Dendritic cell treated with granulocyte-macrophage colony-stimulating factor and Interleukin-4, amounts not matched to agents 40 ng/mL and 50 ng/mL, for 4 days (primary cell): ENCODE measurements around the gene ULBP1.
"Not testable (repeated sequence)": the region's sequence is repeated elsewhere in the genome, so short reads cannot be mapped to it uniquely, and the experiment has no call there.

Experiments used
- H3K27ac Mint-ChIP-seq: one replicate; pipeline ENCODE4 v1.8.0; 2022; ENCODE audit warnings: mild to moderate bottlenecking, mixed read lengths
- H3K27me3 Mint-ChIP-seq: one replicate; pipeline ENCODE4 v1.8.0; 2022; ENCODE audit warnings: mild to moderate bottlenecking, mixed read lengths
- H3K36me3 Mint-ChIP-seq: one replicate; pipeline ENCODE4 v1.8.0; 2022; ENCODE audit warnings: low read depth, mixed read lengths
- H3K4me1 Mint-ChIP-seq: one replicate; pipeline ENCODE4 v1.8.0; 2022; ENCODE audit warnings: low read depth, mixed read lengths
- H3K4me3 Mint-ChIP-seq: one replicate; pipeline ENCODE4 v1.8.0; 2022; ENCODE audit warnings: mild to moderate bottlenecking, moderate library complexity, mixed read lengths
- H3K9me3 Mint-ChIP-seq: one replicate; pipeline ENCODE4 v1.8.0; 2022; ENCODE audit warnings: mixed read lengths
- intact Hi-C: fragments of 100-400 bp; cut with micrococcal nuclease; formaldehyde crosslinking; loops from one replicate; pipeline ENCODE4 v1.15.0; 2022

ULBP1 gene

DNA sequence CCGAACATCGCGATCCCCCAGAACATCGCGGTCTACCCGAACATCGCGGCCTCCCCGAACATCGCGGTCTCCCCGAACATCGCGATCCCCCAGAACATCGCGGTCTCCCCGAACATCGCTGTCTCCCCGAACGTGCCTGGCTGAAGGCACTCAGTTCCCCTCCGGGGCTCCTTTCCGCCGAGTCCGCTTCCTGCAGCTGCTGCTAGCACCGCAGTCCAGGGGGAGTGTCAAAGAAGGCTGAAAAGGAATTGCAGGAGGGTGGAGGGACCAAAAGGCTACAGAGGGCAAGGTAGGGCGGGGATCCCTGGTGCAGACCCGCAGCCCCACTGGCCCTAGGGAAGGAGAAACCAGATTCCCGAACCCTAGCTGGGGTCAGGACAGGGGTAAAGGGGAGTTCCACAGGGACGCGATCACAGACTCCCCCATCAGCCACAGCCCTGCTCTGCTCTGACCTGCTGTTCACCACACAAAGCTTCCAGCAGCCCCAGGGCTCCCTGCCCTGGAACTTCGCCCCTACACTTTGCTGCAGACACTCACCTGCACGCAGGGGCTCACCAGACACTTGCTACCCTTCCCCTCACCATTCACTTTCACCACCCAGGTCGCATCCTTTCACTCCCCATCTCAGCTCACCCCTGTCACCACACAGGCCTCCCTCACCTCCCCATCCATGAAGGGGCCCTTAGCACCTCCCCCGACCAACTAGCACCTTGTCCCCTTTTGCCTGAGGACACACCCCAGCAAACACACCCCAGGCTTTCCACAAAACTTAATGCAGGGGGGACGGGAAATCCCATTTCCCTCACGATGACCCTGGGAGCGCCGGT, 1.7 kb downstream of the ULBP1 start:
- Mint-ChIP-seq H3K9me3 (no peaks in the 10 kb centered on the region), H3K4me3 (peak overlapping the region; percentile 76), H3K36me3 (no peaks in the 10 kb centered on the region), H3K27ac (peak overlapping the region; percentile 82), H3K27me3 (peaks cover 85% of the 10 kb centered on the region), H3K4me1 (peaks cover 34% of the 10 kb centered on the region)
- intact Hi-C loops, result loop anchor here (2.0 kb wide), 1 partner anchor 39 kb away; no protein-coding TSS in a partner anchor

DNA sequence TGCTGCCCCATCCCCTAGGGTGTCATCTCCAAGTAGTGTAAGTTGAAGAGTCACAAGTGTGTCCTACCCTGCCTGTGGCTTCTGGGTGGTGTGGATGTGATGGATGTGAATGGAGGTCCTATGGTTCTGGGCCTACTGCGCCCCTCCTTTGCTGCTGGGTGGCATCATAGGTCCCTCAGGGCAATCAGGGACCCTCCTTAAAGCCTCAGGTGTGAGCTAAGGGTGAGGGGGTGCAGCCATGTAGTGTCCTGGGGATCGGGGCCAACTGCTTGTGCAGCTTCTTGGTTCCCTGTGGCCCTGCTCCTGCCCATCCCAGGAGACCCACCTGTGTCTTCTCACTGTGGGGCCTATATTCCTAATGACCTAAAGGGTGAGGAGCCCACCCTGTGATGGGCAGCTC, 2.6 kb downstream of the ULBP1 start:
- H3K27ac Mint-ChIP-seq, H3K9me3 Mint-ChIP-seq, intact Hi-C loops, H3K4me3 Mint-ChIP-seq, H3K36me3 Mint-ChIP-seq: not testable (repeated sequence)
- H3K4me1 Mint-ChIP-seq, result peaks cover 34% of the 10 kb centered on the region
- peaks cover 85% of the 10 kb centered on the region for H3K27me3 Mint-ChIP-seq

DNA sequence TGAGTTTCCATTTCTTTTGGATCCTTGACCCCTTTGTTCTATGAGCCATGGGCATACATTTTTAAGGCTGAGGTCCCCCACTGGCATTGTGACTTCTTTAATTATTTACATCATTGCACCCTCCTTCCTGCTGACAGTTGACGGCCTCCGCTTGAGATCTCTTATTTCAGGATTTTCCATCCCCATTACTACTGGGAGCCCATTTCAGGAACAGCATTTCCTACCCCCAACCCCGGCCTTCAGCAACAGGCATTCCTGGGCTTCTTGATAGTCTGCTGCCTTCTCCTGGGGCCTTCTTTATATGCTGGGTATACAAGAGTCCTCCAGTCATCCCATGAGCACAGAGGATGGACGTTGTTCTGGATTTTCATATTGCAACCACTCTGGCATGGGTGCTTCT, 3.8 kb downstream of the ULBP1 start:
- Mint-ChIP-seq H3K36me3 (no peaks in the 10 kb centered on the region), H3K27ac (no peak overlapping the region), H3K4me3 (no peak overlapping the region), H3K9me3 (no peaks in the 10 kb centered on the region), H3K4me1 (peaks cover 34% of the 10 kb centered on the region), H3K27me3 (peaks cover 80% of the 10 kb centered on the region)
- intact Hi-C loops, result no loop called here

DNA sequence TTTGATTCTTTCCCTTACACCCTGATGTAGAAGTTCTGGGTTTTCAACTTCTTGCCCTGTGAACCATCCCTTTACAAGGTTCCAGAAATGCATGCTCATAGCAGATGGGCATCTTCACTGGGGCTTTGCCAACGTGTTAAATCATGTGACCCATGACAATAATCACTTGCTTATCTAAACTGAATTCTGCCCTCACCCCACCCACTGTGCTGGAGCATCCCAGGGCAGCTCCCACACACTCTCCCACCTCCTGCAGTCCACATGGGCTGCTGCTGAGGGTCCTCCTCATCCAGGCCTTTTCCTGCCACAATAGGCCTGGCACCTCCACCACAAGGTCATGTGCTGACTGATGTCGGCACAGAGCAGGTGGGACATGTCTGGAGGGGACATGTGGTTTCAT, 4.3 kb downstream of the ULBP1 start:
- H3K9me3 Mint-ChIP-seq, H3K36me3 Mint-ChIP-seq, H3K4me3 Mint-ChIP-seq, H3K27ac Mint-ChIP-seq, intact Hi-C loops: not testable (repeated sequence)
- peaks cover 79% of the 10 kb centered on the region for H3K27me3 Mint-ChIP-seq
- H3K4me1 Mint-ChIP-seq, result peaks cover 32% of the 10 kb centered on the region

DNA sequence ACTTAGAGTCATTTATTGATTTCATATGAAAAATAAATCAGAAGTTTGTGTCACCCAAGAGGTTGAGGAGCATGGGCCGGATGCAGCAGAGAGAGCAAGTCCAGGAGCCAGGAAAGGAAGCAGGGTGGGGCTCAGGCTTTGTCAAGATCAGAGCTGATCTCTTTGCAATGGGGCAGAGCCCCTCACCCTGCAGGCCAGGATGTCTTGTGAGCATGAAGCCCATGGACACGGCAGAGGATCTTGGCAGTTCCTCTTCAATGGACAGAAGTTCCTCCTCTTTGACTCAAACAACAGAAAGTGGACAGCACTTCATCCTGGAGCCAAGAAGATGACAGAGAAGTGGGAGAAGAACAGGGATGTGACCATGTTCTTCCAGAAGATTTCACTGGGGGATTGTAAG, 5.2 kb downstream of the ULBP1 start:
- H3K4me3 Mint-ChIP-seq, H3K27ac Mint-ChIP-seq, H3K9me3 Mint-ChIP-seq, intact Hi-C loops, H3K36me3 Mint-ChIP-seq: not testable (repeated sequence)
- Mint-ChIP-seq H3K27me3 (peaks cover 74% of the 10 kb centered on the region), H3K4me1 (peaks cover 23% of the 10 kb centered on the region)

DNA sequence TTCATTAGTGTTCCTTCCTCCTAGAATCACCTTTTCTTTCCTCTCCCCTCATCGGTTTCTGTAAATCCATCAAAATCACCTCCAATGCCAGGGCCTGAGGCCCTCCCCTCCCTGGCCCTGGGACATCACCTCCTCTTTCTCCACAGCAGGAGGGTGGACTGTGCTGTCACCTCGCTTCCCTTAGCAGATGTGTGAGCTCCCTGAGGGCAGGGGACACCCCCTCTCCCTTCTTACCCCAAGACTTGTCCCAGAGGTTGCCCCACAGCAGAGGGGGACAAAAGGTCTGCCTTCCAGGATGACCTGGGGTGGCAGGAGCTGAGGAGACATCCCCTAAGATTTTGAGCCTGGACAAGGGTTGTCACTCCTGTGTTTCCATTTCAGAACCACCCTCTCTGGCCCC, 5.9 kb downstream of the ULBP1 start:
- Mint-ChIP-seq H3K27me3 (peaks cover 74% of the 10 kb centered on the region), H3K9me3 (no peaks in the 10 kb centered on the region), H3K4me3 (no peak overlapping the region), H3K4me1 (peaks cover 15% of the 10 kb centered on the region), H3K36me3 (no peaks in the 10 kb centered on the region), H3K27ac (no peak overlapping the region)
- intact Hi-C loops, result no loop called here

DNA sequence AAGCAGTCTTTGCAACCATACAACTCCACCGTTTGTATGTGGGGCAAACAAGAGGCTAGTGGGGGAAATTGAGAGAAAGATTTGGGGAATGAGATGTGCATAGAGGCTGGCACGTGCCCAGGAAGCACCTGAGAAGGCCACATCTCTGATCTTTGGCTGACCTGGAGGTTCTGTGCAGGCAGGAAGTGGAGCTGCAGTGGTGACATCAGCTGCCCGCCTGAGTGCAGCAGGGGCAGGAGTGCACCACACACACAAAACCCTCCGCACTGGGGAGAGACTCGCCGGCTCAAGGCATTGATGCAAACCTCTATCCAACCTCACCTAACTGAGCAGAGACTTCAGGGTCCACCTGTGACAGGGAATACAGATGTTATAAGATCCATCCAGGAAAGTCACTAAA, 10.7 kb downstream of the ULBP1 start:
- intact Hi-C loops, H3K4me1 Mint-ChIP-seq, H3K4me3 Mint-ChIP-seq, H3K27ac Mint-ChIP-seq, H3K9me3 Mint-ChIP-seq, H3K36me3 Mint-ChIP-seq: not testable (repeated sequence)
- H3K27me3 Mint-ChIP-seq, result peaks cover 84% of the 10 kb centered on the region

DNA sequence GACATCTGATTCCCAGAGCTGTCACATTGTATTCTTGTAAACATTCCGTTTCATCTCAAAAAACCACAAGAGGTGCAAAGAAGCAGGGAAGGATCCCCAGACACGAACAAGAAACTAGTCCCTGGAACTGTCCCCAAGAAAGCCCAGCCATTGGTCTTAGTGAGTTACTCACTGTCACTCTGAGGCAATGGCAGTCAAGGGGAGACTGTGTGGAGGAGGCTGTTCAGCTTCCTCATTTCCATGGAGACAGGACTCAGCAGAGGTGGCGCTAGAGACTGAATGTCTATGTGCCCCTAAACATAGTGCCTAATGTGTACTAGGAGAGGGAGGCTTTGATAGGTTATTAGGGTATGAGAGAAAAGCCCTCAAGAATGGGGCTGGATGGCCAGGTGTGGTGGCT, 11.1 kb downstream of the ULBP1 start:
- Mint-ChIP-seq H3K9me3 (no peaks in the 10 kb centered on the region), H3K4me3 (no peak overlapping the region), H3K27me3 (peaks cover 81% of the 10 kb centered on the region)

DNA sequence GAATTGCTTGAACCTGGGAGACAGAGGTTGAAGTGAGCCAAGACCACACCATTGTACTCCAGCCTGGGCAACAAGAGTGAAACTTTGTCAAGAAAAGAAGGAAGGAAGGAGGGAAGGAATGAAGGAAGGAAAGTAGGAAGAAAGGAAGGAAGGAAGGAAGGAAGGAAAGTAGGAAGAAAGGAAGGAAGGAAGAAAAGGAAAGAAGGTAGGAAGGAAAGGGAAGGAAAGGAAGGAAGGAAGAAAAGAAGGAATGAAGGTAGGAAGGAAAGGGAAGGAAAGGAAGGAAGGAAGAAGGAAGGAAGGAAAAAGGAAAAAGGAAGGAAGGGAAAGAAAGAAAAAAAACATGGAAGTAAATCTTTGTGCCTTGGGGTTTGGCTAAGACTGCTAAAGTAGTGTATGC, 11.7 kb downstream of the ULBP1 start:
- H3K27me3 Mint-ChIP-seq, result peaks cover 80% of the 10 kb centered on the region

More for the DNA sequence above, 11.1 kb downstream of the ULBP1 start:
- Mint-ChIP-seq H3K36me3 (no peaks in the 10 kb centered on the region), H3K4me1 (no peaks in the 10 kb centered on the region), H3K27ac (no peak overlapping the region)
- intact Hi-C loops, result no loop called here

DNA sequence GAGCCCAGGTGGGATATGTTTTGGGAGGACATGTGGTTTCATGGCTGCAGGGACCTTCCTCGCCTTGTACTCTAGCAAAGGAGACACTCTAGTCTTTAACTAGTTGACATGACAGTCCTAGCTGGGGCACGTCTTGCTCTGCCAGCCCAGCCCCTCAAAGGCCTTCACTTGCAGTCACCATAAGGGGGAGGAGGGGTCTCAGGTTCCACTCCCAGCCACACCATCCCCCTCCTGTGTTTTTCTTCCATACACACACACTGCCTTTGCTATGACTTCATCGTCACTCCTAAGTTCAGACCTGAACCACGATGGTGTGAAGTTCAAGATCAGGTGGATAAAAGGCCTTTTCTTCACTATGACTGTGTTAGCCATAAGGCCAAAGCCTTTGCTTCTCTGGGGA, 13.5 kb downstream of the ULBP1 start:
- intact Hi-C loops, result no loop called here

More for the DNA sequence above, 11.7 kb downstream of the ULBP1 start:
- intact Hi-C loops, result no loop called here
- no peaks in the 10 kb centered on the region for H3K4me1 Mint-ChIP-seq
- no peak overlapping the region for H3K27ac Mint-ChIP-seq
- H3K4me3 Mint-ChIP-seq, result no peak overlapping the region
- H3K9me3 Mint-ChIP-seq, result no peaks in the 10 kb centered on the region
- no peaks in the 10 kb centered on the region for H3K36me3 Mint-ChIP-seq

DNA sequence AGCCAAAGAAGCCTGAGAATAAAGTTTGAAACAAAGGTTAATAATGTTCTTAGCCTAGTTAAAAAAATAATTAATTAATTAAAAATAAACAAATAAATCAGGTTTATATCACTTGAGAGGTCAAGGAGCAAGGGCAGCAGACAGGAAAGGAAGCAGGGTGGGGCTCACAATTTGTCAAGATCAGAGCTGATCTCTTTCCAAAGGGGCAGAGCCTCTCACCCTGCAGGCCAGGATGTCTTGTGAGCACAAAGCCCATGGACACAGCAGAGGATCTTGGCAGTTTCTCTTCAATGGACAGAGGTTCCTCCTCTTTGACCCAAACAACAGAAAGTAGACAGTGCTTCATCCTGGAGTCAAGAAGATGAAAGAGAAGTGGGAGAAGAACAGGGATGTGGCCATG, 14.9 kb downstream of the ULBP1 start:
- Mint-ChIP-seq H3K27ac (no peak overlapping the region), H3K4me1 (no peaks in the 10 kb centered on the region), H3K4me3 (no peak overlapping the region), H3K9me3 (no peaks in the 10 kb centered on the region), H3K36me3 (no peaks in the 10 kb centered on the region), H3K27me3 (peaks cover 86% of the 10 kb centered on the region)
- intact Hi-C loops, result no loop called here

More for the DNA sequence above, 13.5 kb downstream of the ULBP1 start:
- no peaks in the 10 kb centered on the region for H3K9me3 Mint-ChIP-seq
- H3K27ac Mint-ChIP-seq, result no peak overlapping the region
- no peaks in the 10 kb centered on the region for H3K4me1 Mint-ChIP-seq
- H3K36me3 Mint-ChIP-seq, result no peaks in the 10 kb centered on the region
- H3K4me3 Mint-ChIP-seq, result no peak overlapping the region
- H3K27me3 Mint-ChIP-seq, result peaks cover 83% of the 10 kb centered on the region

DNA sequence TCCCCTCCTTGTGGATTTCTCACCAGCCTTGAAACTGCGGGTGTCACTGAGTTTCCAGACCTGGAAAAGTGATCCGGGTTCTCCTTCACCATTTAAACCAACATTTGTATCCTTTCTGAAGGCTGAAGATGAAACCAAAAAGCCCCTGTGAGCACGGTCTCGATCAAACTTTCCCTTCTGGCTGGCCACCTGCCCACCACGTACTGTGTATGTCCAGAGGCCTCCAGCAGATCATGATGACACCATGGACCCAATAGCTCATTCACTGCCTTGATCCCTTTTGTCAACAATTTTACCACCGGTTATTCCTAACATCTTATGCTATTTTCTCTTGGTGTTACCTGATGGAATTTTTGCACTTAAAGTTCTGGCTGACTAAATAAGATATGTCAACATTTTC, 15.6 kb downstream of the ULBP1 start:
- H3K27ac Mint-ChIP-seq, result no peak overlapping the region
- intact Hi-C loops, result no loop called here
- no peaks in the 10 kb centered on the region for H3K9me3 Mint-ChIP-seq
- H3K4me3 Mint-ChIP-seq, result no peak overlapping the region
- H3K36me3 Mint-ChIP-seq, result no peaks in the 10 kb centered on the region
- H3K4me1 Mint-ChIP-seq, result no peaks in the 10 kb centered on the region
- H3K27me3 Mint-ChIP-seq, result peaks cover 87% of the 10 kb centered on the region

DNA sequence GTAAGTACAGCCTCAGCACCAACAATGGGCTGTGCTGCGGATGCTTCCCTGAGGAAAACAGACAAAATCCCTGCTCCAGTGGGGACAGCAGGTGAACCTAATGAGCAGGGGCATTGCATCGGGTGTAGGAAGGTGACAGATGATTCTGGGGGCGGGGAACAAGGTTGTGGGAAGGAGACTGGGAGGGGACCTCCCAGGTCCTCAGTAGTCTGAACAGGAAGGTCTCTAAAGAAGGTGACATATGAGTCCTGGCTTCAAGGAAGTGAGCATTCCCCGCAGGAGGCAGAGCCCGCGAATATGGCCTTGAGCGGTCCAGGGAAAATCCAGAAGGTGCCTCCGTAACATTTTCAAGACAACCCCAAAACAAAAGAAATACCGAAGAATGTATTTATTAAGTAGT, 19.4 kb downstream of the ULBP1 start:
- intact Hi-C loops, result no loop called here
- Mint-ChIP-seq H3K36me3 (no peaks in the 10 kb centered on the region), H3K4me3 (no peak overlapping the region), H3K27ac (no peak overlapping the region), H3K9me3 (peaks cover 4% of the 10 kb centered on the region), H3K27me3 (peaks cover 88% of the 10 kb centered on the region), H3K4me1 (peaks cover 1% of the 10 kb centered on the region)

DNA sequence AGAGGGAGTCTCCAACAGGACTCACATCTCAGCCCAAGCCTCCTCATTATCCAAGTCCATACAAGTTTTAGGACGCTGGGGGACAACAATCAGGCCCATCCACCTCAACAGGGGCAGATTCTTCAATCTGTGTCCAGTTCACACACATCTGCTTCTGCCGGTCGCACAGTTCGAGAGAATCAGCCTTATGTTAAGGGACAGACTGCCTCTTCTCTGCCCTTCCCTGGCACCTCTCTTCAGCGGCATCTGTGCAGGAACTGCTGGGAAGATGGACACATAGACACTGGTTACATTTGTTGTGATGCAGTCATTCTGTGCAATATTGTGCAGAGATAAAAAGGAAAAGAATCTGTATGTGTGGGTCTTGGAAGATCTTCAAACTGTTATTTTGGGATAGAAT, 21.0 kb downstream of the ULBP1 start:
- Mint-ChIP-seq H3K4me1 (peaks cover 10% of the 10 kb centered on the region), H3K27me3 (peaks cover 93% of the 10 kb centered on the region), H3K9me3 (peaks cover 10% of the 10 kb centered on the region), H3K36me3 (no peaks in the 10 kb centered on the region), H3K4me3 (no peak overlapping the region), H3K27ac (no peak overlapping the region)
- intact Hi-C loops, result no loop called here

DNA sequence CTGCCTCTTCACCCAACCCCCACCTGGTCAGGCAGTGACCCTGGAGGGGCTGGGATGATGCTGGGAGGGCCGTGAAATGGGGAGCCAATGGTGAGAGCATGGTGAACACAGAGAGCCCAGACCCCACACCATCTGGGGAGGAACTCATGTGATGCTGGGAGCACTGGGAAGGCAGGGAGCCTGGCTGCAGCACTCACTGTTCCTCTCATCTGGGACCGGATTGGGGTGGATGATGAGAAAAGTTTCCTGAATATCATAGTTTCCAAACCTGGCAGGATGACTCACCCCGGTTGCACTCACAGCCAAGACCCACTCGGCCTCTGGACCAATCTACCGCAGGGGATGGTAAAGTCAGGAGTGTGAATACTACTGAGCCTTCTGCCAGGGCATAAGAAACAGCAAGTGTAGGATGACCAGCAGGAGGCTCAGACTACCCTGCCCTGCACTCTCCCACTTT, 21.8 kb downstream of the ULBP1 start:
- Mint-ChIP-seq H3K36me3 (no peaks in the 10 kb centered on the region), H3K9me3 (peaks cover 10% of the 10 kb centered on the region), H3K27me3 (peaks cover 94% of the 10 kb centered on the region), H3K27ac (no peak overlapping the region), H3K4me1 (peaks cover 17% of the 10 kb centered on the region), H3K4me3 (no peak overlapping the region)
- intact Hi-C loops, result no loop called here
